ENCODE data around the gene EFNA1. TPM values are rescaled to one million over a fixed set of nuclear protein-coding genes. Genes with fewer than 3 reads are reported as not detected.

EFNA1 gene
- total RNA-seq = 3.6 and 10.2 TPM in 2 replicates

GRCh38 chr1:155127105-155127966 is at the start of gene EFNA1:
Gene EFNA1 (plus strand): TSS chr1:155127876. CDS start chr1:155127978, 102 bp downstream.

GRCh38 chr1:155078469-155079209 is 49.0 kb upstream of the EFNA1 start, which contains the start of gene EFNA3:
Gene EFNA3 (plus strand): TSS chr1:155078837. CDS start chr1:155078942, 105 bp downstream.

GRCh38 chr1:155135415-155136028 is 7.8 kb downstream of the EFNA1 start, which contains the start of gene SLC50A1:
Gene SLC50A1 (plus strand): TSS chr1:155135852. CDS start chr1:155135912, 60 bp downstream.

GRCh38 chr1:155139895-155140629 is 12.4 kb downstream of the EFNA1 start, which contains the start of gene DPM3:
Gene DPM3 (minus strand): TSS chr1:155140531. CDS start chr1:155140240, 291 bp downstream.

GRCh38 chr1:155172732-155173477 is 45.2 kb downstream of the EFNA1 start, which contains the start of gene KRTCAP2:
Gene KRTCAP2 (minus strand): TSS chr1:155173304. CDS start chr1:155173224, 80 bp downstream.

GRCh38 chr1:155173478-155174323 is 46.0 kb downstream of the EFNA1 start, which contains the start of gene TRIM46:
Gene TRIM46 (plus strand): TSS chr1:155173849. CDS start chr1:155173967, 118 bp downstream.

Other genes starting within 250 kb of the EFNA1 start
- 6.3 and 12.3 TPM in 2 replicates for gene PMVK, start 191.2 kb upstream of the EFNA1 start, total RNA-seq
- gene PBXIP1, start 171.8 kb upstream of the EFNA1 start, total RNA-seq = 55.8 and 72.9 TPM in 2 replicates
- gene PYGO2, start 166.1 kb upstream of the EFNA1 start, total RNA-seq = 11.3 and 18.2 TPM in 2 replicates
- gene SHC1, start 157.1 kb upstream of the EFNA1 start, total RNA-seq = 188 and 214 TPM in 2 replicates
- 22.6 and 36.2 TPM in 2 replicates for gene CKS1B, start 153.2 kb upstream of the EFNA1 start, total RNA-seq
- 18.4 and 18.5 TPM in 2 replicates for gene FLAD1, start 144.5 kb upstream of the EFNA1 start, total RNA-seq
- gene LENEP, start 134.3 kb upstream of the EFNA1 start, total RNA-seq = not detected in 2 replicates
- gene ZBTB7B, start 125.1 kb upstream of the EFNA1 start, total RNA-seq = 12.3 and 21.6 TPM in 2 replicates
- not detected in 2 replicates for gene DCST2, start 94.1 kb upstream of the EFNA1 start, total RNA-seq
- not detected in 2 replicates for gene DCST1, start 94.1 kb upstream of the EFNA1 start, total RNA-seq
- 94.3 and 109 TPM in 2 replicates for gene ADAM15, start 76.6 kb upstream of the EFNA1 start, total RNA-seq
- gene EFNA4, start 64.1 kb upstream of the EFNA1 start, total RNA-seq = 7.9 and 9.1 TPM in 2 replicates
- gene EFNA3, start 49.0 kb upstream of the EFNA1 start, total RNA-seq = 2.3 and 4.9 TPM in 2 replicates
- gene SLC50A1, start 8.0 kb downstream of the EFNA1 start, total RNA-seq = 34.8 and 37.5 TPM in 2 replicates
- gene DPM3, start 12.7 kb downstream of the EFNA1 start, total RNA-seq = 35.0 and 39.2 TPM in 2 replicates
- gene KRTCAP2, start 45.4 kb downstream of the EFNA1 start, total RNA-seq = 149 and 159 TPM in 2 replicates
- gene TRIM46, start 46.0 kb downstream of the EFNA1 start, total RNA-seq = 1.1 and 1.3 TPM in 2 replicates
- gene THBS3, start 80.0 kb downstream of the EFNA1 start, total RNA-seq = 23.6 and 32.7 TPM in 2 replicates
- 48.7 and 61.6 TPM in 2 replicates for gene MTX1, start 80.8 kb downstream of the EFNA1 start, total RNA-seq
- gene ENTREP3, start 127.6 kb downstream of the EFNA1 start, total RNA-seq = 19.4 and 25.4 TPM in 2 replicates
- 61.1 and 77.8 TPM in 2 replicates for gene SCAMP3, start 134.5 kb downstream of the EFNA1 start, total RNA-seq
- 20.5 and 21.6 TPM in 2 replicates for gene CLK2, start 145.6 kb downstream of the EFNA1 start, total RNA-seq
- gene HCN3, start 149.6 kb downstream of the EFNA1 start, total RNA-seq = 1.2 and 2.3 TPM in 2 replicates
- gene PKLR, start 173.6 kb downstream of the EFNA1 start, total RNA-seq = not detected in 2 replicates
- gene FDPS, start 181.0 kb downstream of the EFNA1 start, total RNA-seq = 218 and 306 TPM in 2 replicates
- 31.9 and 37.2 TPM in 2 replicates for gene RUSC1, start 193.0 kb downstream of the EFNA1 start, total RNA-seq